Raji (cell line): ENCODE results near the gene TRAT1.

ENCODE experiments used
- POLR2A ChIP-seq: IDR thresholded peaks from 2 replicates; pipeline ENCODE4 v1.6.1; 2011; ENCODE audit warnings: low read depth, low read length, control low read depth; ENCODE audit not compliant: insufficient read depth

TRAT1 gene, protein sequence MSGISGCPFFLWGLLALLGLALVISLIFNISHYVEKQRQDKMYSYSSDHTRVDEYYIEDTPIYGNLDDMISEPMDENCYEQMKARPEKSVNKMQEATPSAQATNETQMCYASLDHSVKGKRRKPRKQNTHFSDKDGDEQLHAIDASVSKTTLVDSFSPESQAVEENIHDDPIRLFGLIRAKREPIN

DNA sequence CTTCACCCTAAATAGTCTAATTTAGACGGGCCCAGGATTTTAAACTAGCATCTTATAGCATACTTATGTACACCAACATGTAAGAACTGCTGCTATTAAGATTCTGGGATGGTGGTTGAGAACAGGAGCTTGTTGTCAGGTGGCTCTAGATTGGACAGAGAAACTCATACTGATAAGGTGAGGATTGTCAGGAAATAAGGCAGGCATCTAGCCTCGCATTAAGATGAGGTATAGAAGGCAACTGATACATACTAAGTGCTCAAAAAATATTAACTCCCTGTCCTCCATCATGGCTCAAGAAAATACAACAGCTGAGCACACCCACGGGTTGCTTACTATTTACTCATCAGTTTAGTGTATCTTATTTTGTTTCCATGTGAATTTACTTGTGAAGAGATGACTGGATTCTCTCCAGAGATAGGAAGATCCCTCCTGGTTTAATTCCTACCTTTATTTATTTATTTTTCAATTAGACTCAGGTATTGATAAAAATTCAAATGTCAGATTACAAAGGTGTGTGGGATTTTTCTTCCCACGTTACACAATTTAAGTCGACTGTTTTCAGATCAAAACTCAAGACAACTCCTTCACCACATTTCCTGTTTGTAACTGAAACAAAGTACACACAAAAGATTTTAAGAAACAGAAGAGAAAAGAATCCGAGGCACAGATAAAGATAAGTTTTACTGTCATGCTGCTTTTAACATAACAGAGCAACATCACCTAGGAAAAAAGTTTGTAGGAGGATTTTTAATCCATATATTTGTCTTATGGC lies at the start of gene TRAT1:
TSS of gene TRAT1 (plus strand) at position 664 of the 775 bp plus-strand sequence. CDS start 142 bp downstream, outside the sequence.
- TF ChIP-seq POLR2A, result no peak

DNA sequence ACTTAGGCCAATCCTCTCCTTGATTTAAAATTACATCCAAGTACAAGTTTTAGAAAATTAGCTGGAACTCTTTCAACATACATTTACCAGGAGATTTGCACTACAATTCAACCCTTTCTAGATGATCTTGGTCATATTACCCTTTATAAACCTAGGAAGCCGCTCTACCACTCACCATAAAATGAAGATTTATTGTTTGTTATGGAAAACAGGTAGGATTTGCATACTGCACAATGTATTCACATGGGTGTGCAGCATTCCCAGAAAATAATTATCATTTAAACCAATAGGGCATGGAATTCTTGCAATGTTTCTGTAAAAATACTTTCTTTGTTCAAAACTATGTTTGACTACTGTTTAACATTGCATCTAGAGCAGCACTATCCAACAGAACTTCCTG lies 46.9 kb upstream of the TRAT1 start:
- no peak for TF ChIP-seq POLR2A

DNA sequence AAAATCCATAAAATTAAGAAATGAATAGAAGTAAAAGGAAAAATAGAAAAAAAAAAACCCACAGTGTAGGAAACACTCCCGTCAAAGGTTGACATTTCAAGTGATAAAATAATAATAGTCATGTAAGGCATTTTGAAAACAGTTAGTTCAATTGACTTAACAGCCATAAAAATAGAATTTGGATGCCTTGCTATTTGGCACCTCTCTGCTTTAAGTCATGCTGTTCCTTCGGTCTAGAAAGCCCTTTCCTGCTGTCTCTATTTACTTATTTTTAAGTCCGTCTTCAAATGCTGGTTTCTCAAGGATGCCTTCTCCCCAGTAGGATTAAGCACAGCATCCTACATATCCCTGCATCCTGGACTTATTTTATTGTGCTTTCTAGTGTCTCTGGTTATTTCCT lies 43.1 kb upstream of the TRAT1 start:
- TF ChIP-seq POLR2A, result no peak

GRCh38 chr3:108780235-108780634 lies 42.4 kb upstream of the TRAT1 start:
- TF ChIP-seq POLR2A, result no peak

DNA sequence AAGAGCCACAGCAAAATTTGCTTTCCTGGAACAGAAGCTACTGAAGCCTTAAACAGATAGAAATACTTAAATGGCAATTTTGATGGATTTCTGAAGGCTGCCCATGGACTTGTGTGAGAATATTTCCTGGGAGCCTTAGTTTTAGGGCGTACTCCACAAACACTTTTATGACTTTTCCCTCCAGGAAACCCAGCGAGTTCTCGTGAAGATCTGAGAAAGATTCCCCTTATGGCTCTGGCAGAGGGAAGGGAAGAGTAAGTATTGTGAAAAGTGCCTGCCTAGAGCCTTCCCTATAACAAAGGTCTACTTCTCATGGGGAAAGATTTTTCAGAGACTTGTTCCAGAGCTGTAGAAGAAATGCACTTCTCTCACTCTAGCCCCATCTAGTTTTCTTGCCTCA lies 31.1 kb upstream of the TRAT1 start:
- no peak for TF ChIP-seq POLR2A

DNA sequence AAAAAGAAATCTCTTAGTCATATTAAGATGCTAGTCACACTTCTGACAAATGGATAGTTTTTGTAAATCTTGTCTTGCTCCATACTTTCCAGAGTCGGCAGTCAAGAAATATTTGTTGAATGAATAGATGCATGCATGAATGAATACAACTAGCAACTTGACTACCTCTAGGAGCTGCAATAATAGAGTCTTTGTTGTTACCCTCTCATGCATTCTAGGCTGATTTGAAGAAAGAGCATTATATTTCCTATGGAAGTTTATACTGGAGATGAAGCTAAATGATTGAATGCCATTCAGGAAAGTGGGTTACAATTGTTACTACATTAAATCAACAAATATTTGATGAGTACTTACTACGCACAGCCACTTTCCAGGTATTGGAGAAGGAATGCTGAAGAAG lies 18.1 kb upstream of the TRAT1 start:
- no peak for TF ChIP-seq POLR2A

GRCh38 chr3:108804966-108805365 lies 17.6 kb upstream of the TRAT1 start:
- no peak for TF ChIP-seq POLR2A

GRCh38 chr3:108806316-108806715 lies 16.3 kb upstream of the TRAT1 start:
- TF ChIP-seq POLR2A, result no peak

- no peak for TF ChIP-seq POLR2A
These were observed 4.2 kb upstream of the TRAT1 start for GRCh38 chr3:108818404-108818803.

GRCh38 chr3:108820586-108820985 lies 2.0 kb upstream of the TRAT1 start:
- no peak for TF ChIP-seq POLR2A

GRCh38 chr3:108823227-108823626 lies 641 bp downstream of the TRAT1 start:
- TF ChIP-seq POLR2A, result no peak

DNA sequence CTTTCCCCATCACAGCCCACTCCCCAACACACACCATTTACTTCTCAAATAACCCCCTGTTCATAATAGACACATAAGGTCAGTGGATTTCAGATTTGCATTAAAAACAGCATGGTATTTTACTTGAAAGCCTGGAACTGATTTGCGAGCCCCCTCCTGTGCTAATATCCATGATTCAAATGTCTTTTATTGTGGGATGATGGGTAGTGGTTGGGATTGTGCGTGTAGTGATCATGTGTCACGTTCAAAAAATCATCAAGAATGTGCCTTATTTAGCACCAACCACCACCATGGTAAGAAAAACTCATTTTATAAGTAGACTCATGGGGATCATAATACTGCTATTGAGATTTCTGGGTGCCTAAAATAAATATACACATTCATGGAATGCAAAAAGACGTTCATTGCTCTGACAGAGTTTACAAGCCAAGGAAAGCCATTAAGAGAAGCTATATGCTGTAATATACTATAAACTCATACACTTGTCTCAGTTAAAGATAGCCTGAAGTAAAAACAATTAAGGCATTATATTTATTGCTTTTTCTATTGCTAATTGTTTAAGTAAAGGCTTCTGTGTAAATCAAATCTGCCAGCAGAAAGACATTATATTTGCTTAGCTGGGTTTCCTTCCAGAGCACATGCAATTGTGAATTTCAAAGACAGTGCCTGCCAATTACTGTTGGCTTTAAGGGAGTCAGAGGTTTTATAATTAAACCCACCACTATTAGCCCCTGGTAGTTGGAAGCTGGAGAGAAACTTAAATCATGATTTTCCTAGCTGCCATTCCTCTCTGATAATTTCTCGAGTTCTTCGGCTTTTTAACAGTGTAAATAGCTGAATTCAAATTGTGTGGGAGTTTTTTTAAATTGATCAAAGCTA lies 4.0 kb downstream of the TRAT1 start:
- TF ChIP-seq POLR2A, result no peak

DNA sequence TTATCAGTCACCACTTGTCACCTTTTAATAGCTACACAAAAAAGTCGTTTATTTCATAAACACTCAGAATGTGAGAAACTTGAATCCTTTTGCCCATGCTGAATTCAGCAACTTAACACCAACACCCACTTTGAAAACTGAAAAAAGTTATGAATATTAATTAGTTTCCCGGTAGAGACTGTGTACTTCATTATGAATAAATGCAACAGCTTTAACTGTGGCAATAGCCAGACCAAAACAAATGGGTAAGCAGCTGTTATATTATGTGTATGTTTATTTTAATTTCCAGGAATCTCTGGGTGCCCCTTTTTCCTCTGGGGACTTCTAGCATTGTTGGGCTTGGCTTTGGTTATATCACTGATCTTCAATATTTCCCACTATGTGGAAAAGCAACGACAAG lies 7.8 kb downstream of the TRAT1 start:
- no peak for TF ChIP-seq POLR2A

DNA sequence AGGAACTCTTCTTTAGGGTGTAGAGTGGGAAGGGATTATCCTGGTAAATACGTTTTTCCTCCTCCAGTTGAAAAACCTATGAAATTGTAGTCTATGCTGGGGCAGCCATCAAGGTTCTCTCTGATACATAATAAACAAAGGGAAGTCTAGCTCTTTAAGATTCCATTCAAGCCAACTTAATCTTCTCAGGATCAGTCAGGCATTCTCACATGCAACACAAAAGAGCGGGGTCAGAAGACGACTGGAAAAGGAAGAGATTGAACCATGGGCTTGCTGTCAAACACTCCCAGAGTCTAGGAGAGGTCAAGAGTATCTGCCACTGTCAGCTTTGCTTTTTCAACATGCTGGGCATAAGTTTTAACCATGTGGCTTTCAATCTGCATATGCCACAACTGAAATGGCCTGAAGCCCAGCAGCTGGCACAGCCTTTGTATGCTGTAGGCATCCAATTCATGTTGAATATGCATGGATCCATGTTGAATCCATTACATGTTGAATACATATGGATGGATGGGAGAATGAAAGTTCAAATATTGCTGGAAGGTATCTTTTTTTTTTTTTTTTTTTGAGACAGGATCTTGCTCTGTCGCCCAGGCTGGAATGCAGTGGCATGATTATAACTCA lies 8.5 kb downstream of the TRAT1 start:
- TF ChIP-seq POLR2A, result no peak

GRCh38 chr3:108833611-108834010 lies 11.0 kb downstream of the TRAT1 start:
- no peak for TF ChIP-seq POLR2A
